ENCODE measurements around the gene BROX.

Gene BROX

GRCh38 chr1:222781251-222781650, 68.9 kb downstream of the BROX start:
- no peak for DNase-seq

- DNase-seq = no peak
These were observed 70.7 kb downstream of the BROX start for GRCh38 chr1:222783051-222783450.

GRCh38 chr1:222784371-222784770, 72.0 kb downstream of the BROX start:
- DNase-seq = no peak

Data from effector CD4-positive, alpha-beta T cell (primary cell).